ENCODE measurements around the gene C5AR1. TPM values are rescaled to one million over a fixed set of nuclear protein-coding genes. Genes with fewer than 3 reads are reported as not detected.
"Not testable (repeated sequence)": the region's sequence is repeated elsewhere in the genome, so short reads cannot be mapped to it uniquely, and the experiment has no call there.

The C5AR1 gene
- total and polyA plus RNA-seq, 2 donors from 2014 or later: 6.5 to 26.6 TPM

DNA sequence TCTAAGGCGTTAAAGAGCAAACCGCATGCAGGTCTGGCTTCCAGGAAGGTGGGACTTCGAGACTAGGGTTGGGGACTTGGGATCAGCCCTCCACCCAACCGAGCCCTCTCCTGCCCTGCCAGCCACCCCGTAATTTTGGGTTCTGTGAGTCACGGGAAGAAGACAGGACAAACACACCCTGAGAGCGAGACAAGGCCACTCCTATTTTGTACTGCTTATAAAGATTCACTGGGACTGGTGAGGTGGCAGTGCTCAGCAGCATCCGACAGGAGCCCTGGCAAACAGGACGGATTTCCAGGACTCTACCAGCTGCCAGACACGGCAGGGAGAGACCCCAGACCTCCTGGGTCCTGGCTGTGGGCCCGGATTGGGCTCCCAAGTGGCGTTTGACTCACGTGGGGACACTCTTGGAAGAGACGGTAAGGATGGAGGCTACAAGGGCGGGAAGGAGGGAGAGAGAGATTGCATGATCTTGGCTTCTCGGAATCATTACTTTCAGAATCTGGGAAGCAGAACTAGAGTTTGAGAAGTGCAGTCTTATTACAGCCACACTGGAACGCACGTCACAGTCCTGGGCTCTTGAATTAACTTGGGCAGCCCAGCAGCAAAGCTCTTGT, 22.4 kb downstream of the C5AR1 start, which contains the start of gene C5AR2:
Gene C5AR2, plus strand, starts transcription at position 245 of the 617 bp plus-strand sequence. CDS start 8,625 bp downstream, outside the sequence.
- intact Hi-C loops (cut with DNase I): no loop called here
- FAIRE-seq: no peak

GRCh38 chr19:47336765-47337718, 27.4 kb downstream of the C5AR1 start:
- peak overlapping the region in 1 of 2 donors; percentile 37 for H3K27ac ChIP-seq (ENCODE audit: low read depth in 2 of 2, low read length in 2 of 2)
- FAIRE-seq; intact Hi-C loops (cut with DNase I); H3K27me3 ChIP-seq (ENCODE audit: control insufficient read depth, insufficient read depth, low read length); H3K4me3 ChIP-seq (ENCODE audit: low read length in 3 of 3); H3K9ac ChIP-seq (ENCODE audit: low read length in 3 of 3); H3K9me3 ChIP-seq (ENCODE audit: control insufficient read depth in 2 of 3, insufficient read depth in 1 of 3, low read length in 3 of 3); H3K4me1 ChIP-seq (ENCODE audit: control insufficient read depth in 2 of 3, insufficient read depth in 2 of 3, low read depth in 1 of 3, low read length in 3 of 3); H3K36me3 ChIP-seq (ENCODE audit: control insufficient read depth in 2 of 3, insufficient read depth in 3 of 3, low read length in 3 of 3): not testable (repeated sequence)
- DNase-seq: peak in 1 of 5 donors; percentile 25

More for the DNA sequence above, 22.4 kb downstream of the C5AR1 start, which contains the start of gene C5AR2:
- Histone ChIP-seq H3K27ac (ENCODE audit: low read depth in 2 of 2, low read length in 2 of 2) (peak within 1 kb of the TSS in 1 of 2 donors; percentile 27), H3K36me3 (ENCODE audit: control insufficient read depth in 2 of 3, insufficient read depth in 3 of 3, low read length in 3 of 3) (no peaks in the 10 kb centered on the region), H3K27me3 (ENCODE audit: control insufficient read depth, insufficient read depth, low read length) (no peaks in the 10 kb centered on the region), H3K4me1 (ENCODE audit: control insufficient read depth in 2 of 3, insufficient read depth in 2 of 3, low read depth in 1 of 3, low read length in 3 of 3) (peaks cover 0 to 2% (median 0%) of the 10 kb centered on the region in 3 donors), H3K4me3 (ENCODE audit: low read length in 3 of 3) (no peak within 1 kb of the TSS), H3K9ac (ENCODE audit: low read length in 3 of 3) (no peak within 1 kb of the TSS), H3K9me3 (ENCODE audit: control insufficient read depth in 2 of 3, insufficient read depth in 1 of 3, low read length in 3 of 3) (no peaks in the 10 kb centered on the region)
- DNase-seq: no peak
- no peak for TF ChIP-seq CTCF (IDR thresholded peaks at IDR 0.05; ENCODE audit: borderline replicate concordance, extremely low read depth, insufficient read depth)

DNA sequence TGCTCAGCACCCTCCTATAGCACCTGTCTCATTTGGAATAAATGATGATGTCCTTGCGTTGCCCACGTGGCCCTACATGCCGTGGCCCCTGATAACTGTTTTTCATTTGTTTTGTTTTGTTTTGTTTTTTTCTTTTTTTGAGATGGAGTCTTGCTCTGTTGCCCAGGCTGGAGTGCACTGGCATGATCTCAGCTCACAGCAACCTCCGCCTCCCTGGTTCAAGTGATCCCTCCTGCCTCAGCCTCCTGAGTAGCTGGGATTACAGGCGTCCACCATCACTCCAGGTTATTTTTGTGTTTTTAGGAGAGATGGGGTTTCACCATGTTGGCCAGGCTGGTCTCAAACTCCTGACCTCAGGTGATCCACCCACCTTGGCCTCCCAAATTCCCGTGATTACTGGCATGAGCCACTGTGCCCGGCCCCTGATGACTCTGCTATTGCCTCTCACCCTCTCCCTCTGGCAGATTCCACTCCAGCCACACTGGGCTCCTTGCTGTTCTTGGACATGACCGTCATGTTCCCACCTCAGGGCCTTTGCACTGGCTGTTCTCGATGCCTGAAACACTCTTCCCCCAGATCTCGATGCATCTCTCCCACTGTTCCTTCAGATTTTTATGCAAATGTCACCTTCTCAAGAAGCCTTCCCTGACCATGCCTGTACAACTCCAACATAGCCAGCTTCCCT, 29.7 kb downstream of the C5AR1 start:
- intact Hi-C loops (cut with DNase I): no loop called here
- FAIRE-seq: no peak

More for the DNA sequence above, 29.7 kb downstream of the C5AR1 start:
- Histone ChIP-seq H3K9ac (ENCODE audit: low read length in 3 of 3) (no peak overlapping the region), H3K27ac (ENCODE audit: low read depth in 2 of 2, low read length in 2 of 2) (no peak overlapping the region), H3K27me3 (ENCODE audit: control insufficient read depth, insufficient read depth, low read length) (no peaks in the 10 kb centered on the region), H3K4me3 (ENCODE audit: low read length in 3 of 3) (no peak overlapping the region), H3K36me3 (ENCODE audit: control insufficient read depth in 2 of 3, insufficient read depth in 3 of 3, low read length in 3 of 3) (no peaks in the 10 kb centered on the region), H3K4me1 (ENCODE audit: control insufficient read depth in 2 of 3, insufficient read depth in 2 of 3, low read depth in 1 of 3, low read length in 3 of 3) (no peaks in the 10 kb centered on the region), H3K9me3 (ENCODE audit: control insufficient read depth in 2 of 3, insufficient read depth in 1 of 3, low read length in 3 of 3) (no peaks in the 10 kb centered on the region)
- no peak for TF ChIP-seq CTCF (IDR thresholded peaks at IDR 0.05; ENCODE audit: borderline replicate concordance, extremely low read depth, insufficient read depth)
- no peak for DNase-seq

All from kidney (tissue), 14 donors.